Femur (tissue), 1 donor: ENCODE data around the gene AGRN.
"Not testable (repeated sequence)": the region's sequence is repeated elsewhere in the genome, so short reads cannot be mapped to it uniquely, and the experiment has no call there.

ENCODE experiments used
- DNase-seq: peaks from one replicate; pipeline ENCODE4 v3.0.0-alpha.2; 2017

AGRN gene

DNA sequence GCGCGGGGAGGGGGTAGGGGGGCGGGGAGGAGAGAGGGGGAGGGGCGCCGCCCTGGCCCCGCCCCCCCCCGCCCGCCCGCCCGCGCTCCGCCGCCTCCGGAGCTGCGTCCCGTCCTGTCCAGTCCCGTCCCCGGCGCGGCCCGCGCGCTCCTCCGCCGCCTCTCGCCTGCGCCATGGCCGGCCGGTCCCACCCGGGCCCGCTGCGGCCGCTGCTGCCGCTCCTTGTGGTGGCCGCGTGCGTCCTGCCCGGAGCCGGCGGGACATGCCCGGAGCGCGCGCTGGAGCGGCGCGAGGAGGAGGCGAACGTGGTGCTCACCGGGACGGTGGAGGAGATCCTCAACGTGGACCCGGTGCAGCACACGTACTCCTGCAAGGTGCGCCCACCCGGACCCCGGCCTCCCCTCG is at the start of gene AGRN:
AGRN (plus strand) TSS at position 121 of the 405 bp plus-strand sequence; CDS start at position 174, 53 bp downstream.
- DNase-seq: no peak

DNA sequence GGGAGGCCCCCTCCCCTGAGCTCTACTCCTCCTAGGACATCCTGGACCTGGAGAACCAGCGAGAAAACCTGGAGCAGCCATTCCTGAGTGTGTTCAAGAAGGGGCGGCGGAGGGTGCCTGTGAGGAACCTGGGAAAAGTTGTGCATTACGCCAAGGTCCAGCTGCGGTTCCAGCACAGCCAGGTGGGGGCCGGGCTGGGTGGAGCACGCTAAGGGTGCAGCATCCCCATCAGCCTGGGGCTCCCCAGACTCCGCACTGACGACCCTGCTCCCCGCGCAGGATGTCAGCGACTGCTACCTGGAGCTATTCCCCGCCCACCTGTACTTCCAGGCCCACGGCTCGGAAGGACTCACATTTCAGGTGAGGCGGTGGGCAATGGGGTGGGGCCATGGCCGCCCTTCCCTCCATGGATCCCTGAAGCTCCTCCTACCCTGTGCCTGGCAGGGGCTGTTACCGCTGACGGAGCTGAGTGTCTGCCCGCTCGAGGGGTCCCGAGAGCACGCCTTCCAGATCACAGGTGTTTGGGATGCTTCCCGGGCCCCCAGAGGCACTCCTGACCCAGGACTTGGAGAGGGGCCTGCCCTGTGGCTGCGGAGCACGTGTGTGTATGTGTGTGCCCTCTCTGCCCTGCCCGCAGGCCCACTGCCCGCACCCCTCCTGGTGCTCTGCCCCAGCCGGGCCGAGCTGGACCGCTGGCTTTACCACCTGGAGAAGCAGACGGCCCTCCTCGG is 49.5 kb upstream of the AGRN start:
- DNase-seq: no peak

DNA sequence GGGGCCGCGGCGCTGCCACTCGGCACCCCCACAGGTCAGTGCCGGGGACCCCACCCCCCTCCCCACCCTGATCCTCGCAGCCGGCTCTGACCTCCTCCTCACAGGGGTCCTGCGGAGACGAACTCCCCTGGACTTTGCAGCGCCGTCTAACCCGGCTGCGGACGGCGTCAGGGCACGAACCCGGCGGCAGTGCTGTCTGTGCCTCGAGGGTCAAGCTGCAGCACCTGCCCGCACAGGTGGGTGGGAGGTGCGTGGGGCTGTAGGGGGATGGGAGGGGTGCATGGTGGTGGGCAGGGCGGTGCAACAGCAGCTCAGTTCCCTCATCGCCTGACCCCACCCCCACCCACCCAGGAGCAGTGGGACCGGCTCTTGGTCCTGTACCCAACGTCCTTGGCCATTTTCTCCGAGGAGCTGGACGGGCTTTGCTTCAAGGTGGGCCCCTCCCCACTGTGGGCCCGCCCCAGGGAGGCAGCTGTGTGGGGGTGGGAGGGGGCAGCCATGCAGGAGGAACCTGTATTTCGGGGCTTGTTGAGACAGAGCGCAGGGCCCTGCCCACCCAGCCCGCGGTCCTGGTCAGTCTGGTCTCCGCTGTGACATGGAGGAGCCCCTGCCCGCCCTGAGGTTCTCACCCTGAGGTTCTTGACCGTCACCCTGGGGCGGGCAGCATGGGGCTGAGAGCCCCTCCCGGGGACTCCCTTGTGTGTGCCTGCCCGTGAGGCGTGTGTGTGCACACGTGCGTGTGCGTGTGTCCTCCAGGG is 48.8 kb upstream of the AGRN start:
- DNase-seq: no peak

DNA sequence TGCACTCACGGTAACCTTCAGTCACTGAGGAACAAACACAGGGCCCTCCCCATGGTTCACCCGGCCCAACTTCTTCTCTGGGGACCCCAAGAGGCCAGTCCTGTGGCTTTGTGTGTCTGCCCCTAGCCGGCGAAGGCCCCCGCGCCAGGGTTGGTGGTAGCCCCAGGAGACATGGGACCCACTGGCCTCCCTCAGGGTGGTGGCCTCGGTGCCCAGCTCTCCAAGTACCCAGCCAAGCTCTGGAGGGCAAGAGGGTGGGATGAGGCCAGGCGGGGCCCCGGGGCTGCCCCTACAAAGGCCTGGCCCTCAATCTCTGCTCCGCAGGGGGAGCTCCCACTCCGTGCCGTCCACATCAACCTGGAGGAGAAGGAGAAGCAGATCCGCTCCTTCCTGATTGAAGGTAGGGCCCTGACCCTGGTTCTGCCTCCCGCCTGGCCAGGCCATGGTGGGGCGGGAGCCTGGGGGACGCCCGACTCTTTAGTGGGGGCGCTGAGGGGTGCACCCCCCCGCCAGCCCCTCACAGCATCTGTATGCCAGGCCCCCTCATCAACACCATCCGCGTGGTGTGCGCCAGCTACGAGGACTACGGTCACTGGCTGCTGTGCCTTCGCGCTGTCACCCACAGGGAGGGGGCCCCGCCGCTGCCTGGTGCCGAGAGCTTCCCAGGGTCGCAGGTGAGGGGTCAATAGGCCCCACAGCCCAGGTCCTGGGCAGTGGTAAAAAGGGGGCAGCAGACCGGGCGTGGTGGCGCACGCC is 48.0 kb upstream of the AGRN start:
- DNase-seq: no peak

DNA sequence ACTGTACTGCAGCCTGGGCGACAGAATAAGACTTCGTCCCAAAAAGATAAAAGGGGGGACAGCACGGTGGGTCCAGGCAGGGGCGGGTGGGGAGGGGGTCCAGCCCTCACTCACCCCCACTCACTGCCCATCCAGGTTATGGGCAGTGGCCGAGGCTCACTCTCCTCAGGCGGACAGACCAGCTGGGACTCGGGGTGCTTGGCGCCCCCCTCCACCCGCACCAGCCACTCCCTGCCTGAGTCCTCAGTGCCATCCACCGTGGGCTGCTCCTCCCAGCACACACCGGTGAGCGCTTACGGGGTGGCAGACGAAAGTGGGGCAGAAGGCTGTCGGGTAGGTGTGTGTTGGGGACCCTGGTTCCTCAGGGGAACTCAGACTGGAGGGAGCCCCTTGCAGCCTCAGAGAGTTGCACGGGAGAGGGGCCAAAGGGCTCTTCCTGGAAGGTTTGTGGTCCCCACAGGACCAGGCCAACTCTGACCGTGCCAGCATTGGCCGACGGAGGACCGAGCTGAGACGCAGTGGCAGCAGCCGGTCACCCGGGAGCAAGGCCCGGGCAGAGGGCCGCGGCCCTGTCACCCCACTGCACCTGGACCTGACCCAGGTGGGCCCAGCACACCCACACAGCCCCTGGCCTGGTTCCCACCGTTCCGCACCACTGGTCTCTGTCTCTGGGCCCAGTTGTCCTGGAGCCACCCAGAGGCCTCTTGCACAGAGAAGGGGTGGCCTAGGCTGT is 47.0 kb upstream of the AGRN start:
- DNase-seq: no peak

DNA sequence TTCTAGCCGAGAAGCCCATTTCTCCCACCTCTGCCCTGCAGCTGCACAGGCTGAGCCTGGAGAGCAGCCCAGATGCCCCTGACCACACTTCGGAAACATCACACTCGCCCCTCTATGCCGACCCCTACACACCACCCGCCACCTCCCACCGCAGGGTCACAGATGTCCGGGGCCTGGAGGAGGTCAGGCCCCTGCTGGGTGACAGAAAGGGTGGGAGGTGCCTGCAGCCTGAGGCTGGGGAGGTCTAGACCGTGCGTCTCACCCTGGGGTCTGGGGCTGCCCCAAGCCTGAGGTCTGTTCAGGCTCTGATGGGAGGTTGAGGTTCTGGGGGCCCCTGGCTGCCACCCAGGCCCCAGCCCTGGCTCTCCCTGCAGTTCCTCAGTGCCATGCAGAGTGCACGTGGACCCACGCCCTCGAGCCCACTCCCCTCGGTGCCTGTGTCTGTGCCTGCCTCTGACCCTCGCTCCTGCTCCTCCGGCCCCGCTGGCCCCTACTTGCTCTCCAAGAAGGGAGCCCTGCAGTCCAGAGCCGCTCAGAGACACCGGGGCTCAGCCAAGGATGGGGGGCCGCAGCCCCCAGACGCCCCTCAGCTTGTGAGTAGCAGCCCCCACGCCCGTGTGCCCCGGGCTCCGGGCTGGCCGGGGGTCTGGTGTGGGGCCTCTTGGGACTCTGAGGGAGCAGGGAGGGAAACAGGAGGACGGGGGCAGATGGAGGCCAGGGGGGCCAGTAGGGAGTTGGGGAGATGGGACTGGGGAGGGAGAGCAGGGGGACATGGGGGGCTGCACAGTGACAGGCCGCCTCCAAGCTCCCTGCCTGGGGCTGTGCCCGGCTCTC is 46.2 kb upstream of the AGRN start:
- no peak for DNase-seq

DNA sequence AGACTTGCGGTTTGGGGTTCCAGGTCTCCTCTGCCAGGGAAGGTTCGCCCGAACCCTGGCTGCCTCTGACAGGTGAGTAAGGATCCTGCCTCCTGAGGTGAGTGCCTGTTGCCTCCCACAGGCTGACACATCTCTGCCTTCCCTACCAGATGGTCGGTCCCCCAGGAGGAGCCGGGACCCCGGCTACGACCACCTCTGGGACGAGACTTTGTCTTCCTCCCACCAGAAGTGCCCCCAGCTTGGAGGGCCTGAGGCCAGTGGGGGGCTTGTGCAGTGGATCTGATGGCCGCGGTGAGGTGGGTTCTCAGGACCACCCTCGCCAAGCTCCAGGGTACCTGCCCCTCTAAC is 45.7 kb upstream of the AGRN start:
- DNase-seq: no peak

DNA sequence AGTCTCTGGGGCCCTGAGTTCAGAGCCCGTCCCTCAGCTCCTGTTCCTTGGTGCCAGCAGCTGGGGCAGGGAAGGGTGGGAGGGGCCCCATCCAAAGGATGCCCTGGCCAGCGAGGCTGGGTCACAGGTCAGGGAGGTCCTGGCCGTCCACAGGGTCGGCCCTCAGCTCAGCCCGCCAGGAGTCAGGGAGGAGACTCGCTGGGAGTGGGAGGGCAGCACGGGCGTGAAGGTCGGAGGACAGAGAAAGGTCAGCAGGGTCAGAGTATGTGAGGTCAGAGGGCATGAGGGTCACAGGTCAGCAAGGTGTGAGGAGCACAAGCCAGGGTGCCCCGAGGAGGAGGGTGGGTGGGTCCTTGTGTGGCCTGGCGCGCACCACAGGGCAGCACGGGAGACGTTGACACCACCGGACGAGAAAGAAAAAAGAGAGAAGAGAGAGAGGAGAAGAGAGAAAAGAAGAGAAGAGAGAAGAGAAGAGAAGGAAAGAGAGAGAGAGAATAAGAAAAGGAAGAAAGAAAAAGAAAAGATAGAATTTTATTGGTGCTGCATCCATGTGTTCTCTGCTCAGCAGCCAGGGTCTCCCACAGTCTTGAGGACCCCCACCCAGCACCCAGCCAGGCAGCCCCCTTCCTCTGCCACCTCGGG is 45.1 kb upstream of the AGRN start:
- no peak for DNase-seq

DNA sequence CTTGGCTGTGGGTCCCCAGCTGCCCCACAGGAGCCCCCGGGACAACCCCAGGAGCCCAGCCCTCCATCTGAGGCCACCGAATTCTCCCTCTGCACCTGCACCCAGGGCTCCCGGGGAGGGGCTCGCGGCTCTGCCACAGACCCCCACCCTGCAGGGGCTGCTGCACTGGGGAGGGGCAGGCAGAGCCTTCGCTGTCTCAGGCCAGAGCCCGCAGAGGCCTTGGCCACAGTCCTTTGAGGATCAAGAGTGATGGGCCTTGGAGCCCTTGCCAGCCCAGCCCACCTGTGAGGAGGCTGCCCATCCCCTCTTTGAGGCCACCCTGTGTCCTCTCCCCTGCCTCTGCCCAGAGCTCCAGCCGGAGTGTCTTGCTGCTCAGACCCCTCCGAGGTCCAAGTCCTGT is 44.6 kb upstream of the AGRN start:
- DNase-seq: no peak

DNA sequence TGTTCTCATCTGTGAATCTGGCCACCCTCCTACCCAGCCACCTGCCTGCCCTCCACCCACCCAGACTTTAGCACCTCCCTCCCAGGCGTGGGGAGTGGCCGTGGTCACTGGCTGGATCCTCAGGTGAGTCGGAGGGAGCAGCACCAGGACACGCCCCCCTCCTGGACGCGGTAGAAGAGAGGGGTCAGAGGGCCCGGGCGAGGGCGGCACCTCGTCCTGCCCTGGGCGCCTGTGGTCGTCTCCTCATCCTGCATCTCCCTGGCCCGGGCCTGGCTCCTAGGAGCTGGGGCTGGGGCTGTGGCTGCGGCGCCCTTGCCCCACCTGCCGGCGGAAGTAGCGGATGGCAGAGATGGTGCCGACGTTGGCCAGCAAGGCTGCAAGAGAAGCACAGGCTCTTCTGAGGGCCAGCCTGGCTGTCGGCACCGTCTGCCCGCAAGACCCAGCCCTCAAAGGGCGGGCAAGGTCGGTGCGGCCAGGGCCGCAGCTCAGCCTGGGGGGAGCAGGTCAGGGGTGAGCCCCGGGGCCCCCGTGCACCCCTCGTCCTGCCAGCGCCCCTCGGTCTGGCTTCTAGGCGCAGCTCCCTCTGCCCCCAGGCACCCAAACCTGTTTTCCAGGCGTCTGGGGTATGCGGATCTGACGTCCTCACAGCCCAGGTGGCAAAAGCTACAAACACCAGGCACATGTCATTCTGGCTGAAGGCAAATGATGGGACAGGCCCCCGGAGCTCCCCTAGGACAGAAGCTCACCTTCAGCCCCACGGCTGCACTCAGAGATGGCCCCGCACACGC is 43.8 kb upstream of the AGRN start:
- DNase-seq: no peak

DNA sequence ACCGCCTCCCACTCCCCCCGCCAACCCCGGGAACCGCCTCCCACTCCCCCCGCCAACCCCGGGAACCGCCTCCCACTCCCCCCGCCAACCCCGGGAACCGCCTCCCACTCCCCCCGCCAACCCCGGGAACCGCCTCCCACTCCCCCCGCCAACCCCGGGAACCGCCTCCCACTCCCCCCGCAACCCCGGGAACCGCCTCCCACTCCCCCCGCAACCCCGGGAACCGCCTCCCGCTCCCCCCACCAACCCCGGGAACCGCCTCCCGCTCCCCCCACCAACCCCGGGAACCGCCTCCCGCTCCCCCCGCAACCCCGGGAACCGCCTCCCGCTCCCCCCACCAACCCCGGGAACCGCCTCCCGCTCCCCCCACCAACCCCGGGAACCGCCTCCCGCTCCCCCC is 43.1 kb upstream of the AGRN start:
- DNase-seq: not testable (repeated sequence)

DNA sequence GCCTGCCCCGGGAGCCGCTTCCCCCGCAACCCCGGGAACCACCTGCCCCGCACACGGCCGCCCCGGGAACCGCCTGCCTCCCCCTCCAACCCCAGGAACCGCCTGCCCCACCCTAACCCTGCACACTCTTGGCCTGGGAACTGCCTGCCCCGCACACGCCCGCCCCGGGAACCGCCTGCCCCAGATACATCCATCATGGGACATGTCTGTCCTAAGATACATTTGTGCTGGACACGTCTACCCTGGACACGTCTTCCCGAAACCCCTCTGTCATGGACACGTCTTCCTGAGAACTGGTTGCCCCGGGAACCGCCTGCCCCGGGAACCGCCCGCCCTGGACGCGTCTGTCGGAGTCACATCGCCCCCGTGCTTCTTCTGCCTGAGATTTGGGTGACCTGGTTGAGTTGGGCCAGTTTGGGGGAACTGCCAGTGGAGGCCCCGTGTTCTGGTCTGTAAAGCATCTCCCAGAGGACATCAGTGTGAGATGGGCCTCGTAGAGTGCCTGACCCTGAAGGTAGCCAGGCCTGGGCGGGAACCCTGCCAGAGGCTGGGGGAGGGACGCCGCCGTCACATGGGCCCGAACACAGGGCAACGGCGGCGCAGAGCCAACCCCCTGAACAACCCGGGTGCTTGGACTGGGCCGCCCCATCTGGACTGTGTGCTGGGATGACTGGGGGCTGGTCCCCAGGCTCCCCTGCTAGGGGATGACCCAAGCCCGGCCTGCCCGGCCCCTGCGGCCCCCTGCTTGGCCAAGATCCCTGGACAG is 41.7 kb upstream of the AGRN start:
- DNase-seq: peak; percentile 21

DNA sequence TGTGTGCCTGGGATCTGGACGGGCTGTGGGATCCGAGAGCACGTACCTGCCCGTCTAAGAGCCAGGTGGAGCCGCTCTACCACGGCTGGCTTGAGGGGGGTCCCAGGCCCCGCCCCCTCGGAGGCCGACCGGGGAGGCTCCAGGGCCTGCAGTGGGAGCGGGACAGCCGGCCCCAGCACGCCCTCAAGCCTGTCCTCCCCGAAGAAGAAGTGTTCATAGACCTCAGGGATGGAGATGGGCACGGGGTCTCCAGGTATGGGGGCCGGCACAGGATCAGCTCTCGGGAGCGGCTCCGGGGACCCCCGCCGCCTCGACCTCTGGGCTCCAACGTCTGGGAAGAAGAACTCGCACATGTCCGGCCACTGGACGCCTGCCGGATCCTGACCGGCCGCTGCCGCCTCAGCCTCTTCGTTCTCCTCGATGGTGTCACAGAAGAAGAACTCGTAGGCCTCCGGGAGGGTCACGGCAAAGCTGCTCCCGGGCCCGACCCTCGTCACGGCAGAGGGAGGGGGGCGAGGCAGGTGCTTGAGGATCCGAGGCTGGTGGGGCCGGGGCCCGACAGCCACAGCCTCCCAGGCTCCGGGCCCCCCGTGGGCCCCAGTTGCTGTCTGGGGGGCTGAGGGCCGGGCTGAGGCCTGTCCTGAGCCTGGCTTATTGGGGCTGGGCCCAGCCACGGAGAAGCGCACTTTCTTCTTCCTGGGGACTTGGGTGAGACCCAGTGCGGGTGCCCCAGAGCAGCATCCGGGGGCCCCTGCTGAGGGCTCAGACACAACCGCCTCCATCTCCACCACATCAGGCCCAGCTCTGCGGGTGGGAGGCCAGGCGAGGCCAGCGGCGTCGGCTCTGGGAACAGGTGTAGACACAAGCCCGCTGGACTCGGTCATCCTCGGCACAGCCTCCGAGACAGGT is 40.8 kb upstream of the AGRN start:
- DNase-seq: no peak

DNA sequence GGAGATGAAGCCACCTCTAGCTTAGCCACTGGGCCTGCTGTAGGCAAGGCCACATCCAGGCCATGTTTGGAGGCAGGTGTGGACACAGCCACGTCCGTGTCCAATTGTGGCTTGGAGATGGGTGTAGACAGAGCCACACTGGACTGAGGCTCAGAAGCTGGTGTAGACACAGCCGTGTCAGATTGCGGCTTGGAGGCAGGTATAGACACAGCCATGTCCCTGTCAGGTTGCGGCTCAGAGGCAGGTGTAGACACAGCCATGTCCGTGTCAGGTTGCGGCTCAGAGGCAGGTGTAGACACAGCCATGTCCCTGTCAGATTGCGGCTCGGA is 40.2 kb upstream of the AGRN start:
- DNase-seq: no peak

DNA sequence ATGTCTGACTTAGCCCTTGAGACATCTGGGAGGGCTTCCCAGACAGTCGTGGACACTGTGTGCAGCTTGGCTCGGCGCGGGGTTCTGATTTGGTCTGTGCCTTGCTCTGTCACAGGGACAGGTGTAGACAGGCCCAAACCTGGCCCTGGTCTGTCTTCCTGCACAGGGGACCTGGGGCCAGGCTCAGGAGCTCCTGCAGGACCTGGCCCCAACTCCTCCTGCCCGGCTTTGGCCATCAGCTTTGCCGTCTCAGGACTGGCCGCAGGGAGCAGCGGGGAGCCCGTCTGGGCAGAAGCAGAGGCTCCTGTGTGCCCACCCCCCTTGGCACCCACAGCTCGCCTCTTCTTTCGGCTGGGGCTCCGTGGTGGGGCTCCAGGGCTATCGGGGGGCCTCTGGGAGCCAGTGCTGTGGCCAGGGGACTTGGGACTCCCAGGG is 39.8 kb upstream of the AGRN start:
- no peak for DNase-seq

DNA sequence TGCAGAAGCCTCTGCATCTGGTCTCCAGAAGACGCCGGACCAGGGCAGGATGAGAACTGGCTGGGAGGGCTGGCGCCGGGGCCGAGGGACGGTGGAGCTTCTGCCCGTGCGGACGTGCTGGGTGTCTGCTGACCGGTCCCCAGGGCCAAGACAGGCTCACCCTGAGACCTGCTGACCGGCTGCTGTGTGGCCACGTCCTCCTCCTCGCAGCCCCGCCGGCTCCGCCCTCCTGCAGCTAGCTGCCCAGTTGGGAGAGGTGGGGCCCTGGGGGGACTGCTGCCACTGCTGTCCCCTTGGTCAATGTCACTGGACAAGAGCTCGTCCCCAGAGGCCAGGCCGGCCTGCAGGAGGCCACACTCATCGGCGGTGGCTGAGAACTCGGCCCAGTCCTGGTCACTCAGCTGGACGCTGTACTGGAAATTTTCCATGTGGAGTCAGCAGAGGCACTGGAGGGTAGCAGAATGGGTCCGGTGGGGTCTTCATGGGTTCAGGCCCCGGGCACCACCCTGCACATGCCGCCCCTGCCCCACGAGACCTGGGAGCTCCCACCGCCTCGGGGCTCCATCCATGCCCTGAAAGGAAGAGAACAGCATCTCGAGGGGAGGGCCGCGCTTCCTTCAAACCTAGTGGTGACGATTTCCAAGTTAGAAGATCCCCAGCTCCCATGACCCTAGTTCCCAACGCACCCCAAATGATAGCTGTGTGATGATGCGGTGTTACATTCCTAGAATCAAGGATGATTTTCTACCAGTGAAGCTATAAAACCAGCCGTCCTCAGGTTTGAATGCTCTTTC is 39.1 kb upstream of the AGRN start:
- peak; percentile 23 for DNase-seq

DNA sequence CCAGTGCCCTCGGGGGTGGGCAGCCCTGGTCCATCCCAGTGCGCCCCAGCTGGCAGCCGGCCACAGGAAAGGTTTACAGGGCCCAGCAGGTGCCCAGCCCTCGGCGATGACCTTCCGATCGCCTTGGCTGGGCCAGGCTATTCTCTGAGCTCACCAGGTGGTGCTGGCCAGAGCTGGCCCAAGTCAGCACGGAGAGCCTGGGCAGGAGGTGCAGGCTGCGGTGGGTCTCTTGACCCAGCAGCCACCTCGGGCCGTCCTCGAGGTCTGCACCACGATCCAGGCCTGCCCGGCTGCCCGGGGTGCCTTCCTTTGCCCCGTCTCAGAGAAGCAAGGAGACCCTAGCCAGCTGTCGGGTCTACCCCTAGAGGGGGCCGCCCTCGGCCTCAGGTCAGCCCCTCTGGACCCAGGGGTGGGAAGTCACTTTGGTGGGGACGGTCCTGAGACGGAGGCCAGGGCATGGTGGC is 38.4 kb upstream of the AGRN start:
- peak; percentile 18 for DNase-seq

DNA sequence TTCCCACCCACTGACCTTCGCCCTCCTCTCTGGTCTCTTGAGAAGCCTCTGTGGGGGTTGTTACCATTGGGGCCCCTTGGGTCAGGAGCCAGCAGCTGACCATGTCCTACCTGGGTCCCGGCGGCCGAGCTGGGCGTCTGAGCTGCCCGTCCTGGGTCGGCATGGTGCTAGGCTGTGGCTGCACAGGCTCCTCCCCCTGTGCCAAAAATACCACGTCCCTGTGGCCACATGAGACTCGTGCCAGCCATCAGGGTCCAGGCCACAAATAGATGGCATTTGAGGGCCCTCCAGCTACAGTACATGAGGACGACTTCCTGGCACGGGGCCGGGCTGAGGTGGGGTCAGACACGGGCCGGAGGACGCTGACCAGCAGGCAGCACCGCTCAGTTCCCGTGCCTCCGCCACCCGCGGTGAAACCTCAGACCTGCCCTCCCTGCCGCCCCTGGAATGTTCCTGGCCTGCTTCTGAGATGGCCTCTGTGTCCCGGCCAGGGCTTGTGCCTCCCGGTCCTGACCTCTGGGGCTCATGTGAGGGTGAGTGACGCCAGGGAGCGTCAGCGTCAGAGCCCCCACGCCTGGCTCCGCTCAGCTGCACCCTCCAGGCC is 37.9 kb upstream of the AGRN start, which contains the start of gene PERM1:
PERM1 (minus strand) TSS at position 139 of the 604 bp plus-strand sequence. CDS start 1,064 bp downstream, outside the sequence.
- DNase-seq: peak; percentile 59
